Dendritic cell treated with granulocyte-macrophage colony-stimulating factor and Interleukin-4, amounts not matched to agents 40 ng/mL and 50 ng/mL, for 4 days (primary cell): Measurements from ENCODE around the gene SMARCC1.

Source experiments
- H3K27ac Mint-ChIP-seq: one replicate; pipeline ENCODE4 v1.8.0; 2022; ENCODE audit warnings: mild to moderate bottlenecking, mixed read lengths
- H3K27me3 Mint-ChIP-seq: one replicate; pipeline ENCODE4 v1.8.0; 2022; ENCODE audit warnings: mild to moderate bottlenecking, mixed read lengths
- H3K36me3 Mint-ChIP-seq: one replicate; pipeline ENCODE4 v1.8.0; 2022; ENCODE audit warnings: low read depth, mixed read lengths
- H3K4me1 Mint-ChIP-seq: one replicate; pipeline ENCODE4 v1.8.0; 2022; ENCODE audit warnings: low read depth, mixed read lengths
- H3K4me3 Mint-ChIP-seq: one replicate; pipeline ENCODE4 v1.8.0; 2022; ENCODE audit warnings: mild to moderate bottlenecking, moderate library complexity, mixed read lengths
- H3K9me3 Mint-ChIP-seq: one replicate; pipeline ENCODE4 v1.8.0; 2022; ENCODE audit warnings: mixed read lengths
- intact Hi-C: fragments of 100-400 bp; cut with micrococcal nuclease; formaldehyde crosslinking; loops from one replicate; pipeline ENCODE4 v1.15.0; 2022

Gene SMARCC1

DNA sequence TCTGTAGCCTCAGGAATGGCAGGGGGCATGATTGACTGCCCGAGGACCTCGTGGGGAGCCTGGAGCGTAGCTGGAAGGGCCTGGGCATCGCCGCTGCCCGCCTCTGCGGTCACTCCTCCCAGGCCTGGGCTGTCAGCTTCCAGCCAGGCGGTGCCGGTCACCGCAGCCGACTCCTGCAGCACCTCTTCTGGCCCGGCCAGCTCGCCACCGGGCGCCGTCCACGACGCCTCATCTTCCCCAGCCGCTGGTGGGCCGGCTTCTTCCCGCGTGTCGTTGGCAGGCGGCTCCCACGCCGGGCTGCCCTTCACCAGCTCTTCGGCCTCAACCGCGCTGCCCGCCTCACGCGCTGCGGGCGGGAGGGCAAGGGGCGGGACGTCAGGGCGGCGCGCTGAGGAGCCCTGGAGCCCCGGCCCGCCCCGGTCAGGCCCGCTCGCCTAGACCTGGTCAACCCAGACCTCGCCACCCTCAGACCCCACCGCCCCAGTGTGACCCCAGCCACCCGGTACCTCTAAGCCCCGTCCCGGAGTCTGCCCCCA, 204.0 kb downstream of the SMARCC1 start:
- Mint-ChIP-seq H3K27ac (no peak overlapping the region), H3K4me1 (peaks cover 22% of the 10 kb centered on the region), H3K36me3 (no peaks in the 10 kb centered on the region), H3K27me3 (peaks cover 85% of the 10 kb centered on the region), H3K4me3 (peak overlapping the region; percentile 72), H3K9me3 (no peaks in the 10 kb centered on the region)
- intact Hi-C loops, result no loop called here

DNA sequence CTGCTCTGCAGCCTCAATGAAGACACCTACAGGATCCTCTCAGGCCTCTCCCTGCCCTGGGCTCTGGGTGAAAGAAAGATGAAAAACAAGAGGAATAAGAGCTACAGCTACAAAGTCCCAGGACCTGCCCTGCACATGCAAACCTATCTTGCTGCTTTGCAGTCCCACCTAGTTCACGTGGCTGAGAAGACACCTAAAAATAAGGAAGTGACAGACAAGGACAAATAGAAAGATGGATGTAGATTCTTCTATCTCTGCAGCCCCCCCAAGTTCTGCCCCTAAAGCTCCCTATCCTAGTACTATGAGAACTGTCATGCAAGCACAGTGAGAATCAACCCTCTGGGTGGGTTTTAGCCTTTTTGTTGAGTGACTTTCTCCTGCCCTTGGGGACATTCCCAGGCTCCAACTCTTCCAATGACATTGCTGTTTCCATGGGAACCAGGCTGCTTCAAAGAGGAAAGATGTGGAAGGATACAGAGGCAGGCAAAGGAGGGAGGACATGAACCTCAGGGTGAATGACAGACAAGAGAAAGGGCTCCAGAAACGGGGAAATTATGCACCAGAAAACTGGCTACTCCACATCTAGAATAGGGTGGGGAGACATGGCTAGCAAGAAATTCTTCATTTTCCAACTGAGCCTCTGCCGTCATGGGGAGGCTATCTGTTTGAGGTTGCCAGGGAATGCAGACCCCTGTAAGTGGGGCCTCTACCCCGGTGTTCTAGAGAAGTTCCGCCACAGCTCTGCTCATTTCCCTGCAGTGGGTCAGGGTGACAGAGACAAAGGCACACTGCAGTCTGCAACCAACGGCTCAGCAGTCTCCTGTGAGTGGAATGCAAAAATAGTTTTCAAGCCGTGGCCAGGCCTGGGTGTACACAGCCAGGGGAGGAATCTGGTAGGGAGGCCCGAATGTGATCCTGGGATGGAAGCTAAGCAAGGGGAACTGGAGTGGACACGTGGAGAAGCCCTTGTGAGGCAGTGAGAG, 208.2 kb downstream of the SMARCC1 start:
- no peak overlapping the region for H3K4me3 Mint-ChIP-seq
- intact Hi-C loops, result no loop called here

DNA sequence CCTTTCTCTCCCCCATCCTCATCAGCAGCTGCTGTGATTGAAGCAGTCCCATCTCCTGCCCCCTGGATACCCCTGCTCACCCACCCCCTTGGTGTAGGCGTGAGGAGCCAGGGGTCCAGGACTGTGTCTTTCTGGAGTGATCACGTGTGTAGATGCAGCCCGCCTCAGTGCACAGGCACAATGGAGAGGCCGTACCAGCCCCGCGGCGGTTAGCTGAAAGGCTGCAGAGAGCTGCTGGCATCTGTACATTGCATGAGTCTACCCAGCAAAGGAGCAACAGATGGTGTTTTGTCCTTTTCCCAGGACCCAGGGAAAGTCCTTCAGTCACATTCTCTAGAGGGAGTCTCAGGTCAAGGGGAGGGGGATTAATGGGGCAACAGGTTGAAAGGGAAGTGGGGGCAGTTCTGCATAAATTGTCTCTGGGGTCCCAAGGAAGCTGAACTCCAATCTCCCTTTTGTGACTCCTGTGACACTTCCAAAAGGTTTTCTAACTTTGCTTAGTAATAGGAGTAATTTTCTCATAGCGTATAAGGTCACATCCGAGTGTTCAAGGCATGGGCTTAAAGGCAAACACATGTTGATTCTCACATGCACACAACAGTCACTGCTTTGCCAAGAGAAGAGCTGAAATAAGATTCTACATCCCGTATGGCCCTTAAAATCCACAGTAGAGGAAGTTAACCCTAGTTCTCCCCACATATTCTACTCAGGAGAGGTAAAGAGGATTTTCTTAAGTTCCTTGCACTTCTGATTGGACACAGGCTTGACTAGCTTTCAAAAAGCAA, 210.1 kb downstream of the SMARCC1 start:
- H3K9me3 Mint-ChIP-seq, result no peaks in the 10 kb centered on the region
- peaks cover 44% of the 10 kb centered on the region for H3K27me3 Mint-ChIP-seq
- no peak overlapping the region for H3K4me3 Mint-ChIP-seq
- no peak overlapping the region for H3K27ac Mint-ChIP-seq
- H3K4me1 Mint-ChIP-seq, result peaks cover 6% of the 10 kb centered on the region
- no peaks in the 10 kb centered on the region for H3K36me3 Mint-ChIP-seq
- intact Hi-C loops, result no loop called here

More for the DNA sequence above, 208.2 kb downstream of the SMARCC1 start:
- Mint-ChIP-seq H3K27me3 (peaks cover 59% of the 10 kb centered on the region), H3K9me3 (no peaks in the 10 kb centered on the region), H3K4me1 (peaks cover 8% of the 10 kb centered on the region), H3K36me3 (no peaks in the 10 kb centered on the region), H3K27ac (no peak overlapping the region)

GRCh38 chr3:47568901-47569300, 212.8 kb downstream of the SMARCC1 start:
- Mint-ChIP-seq H3K36me3 (no peaks in the 10 kb centered on the region), H3K27ac (no peak overlapping the region), H3K27me3 (peaks cover 22% of the 10 kb centered on the region), H3K4me1 (peaks cover 6% of the 10 kb centered on the region), H3K9me3 (no peaks in the 10 kb centered on the region), H3K4me3 (no peak overlapping the region)
- intact Hi-C loops, result no loop called here

DNA sequence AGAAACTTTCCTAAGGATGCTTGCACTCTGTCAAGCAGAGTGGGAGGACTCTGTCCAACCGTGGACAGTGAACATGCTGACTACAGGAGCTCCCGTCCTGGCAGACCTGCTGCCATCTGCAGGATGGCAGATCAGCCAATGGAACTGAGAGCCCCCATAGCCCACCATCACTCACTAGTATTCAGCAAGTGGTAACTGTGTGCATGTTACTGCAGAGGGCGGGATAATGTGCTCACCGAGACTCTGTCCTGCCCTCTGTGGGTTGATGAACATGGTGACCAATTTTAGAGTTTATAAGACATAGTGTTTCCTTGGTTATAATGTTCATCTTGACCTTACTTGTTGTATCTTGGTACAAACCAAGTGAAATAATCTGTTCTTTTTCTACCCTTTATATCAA, 214.5 kb downstream of the SMARCC1 start:
- intact Hi-C loops, result no loop called here
- H3K4me3 Mint-ChIP-seq, result no peak overlapping the region

DNA sequence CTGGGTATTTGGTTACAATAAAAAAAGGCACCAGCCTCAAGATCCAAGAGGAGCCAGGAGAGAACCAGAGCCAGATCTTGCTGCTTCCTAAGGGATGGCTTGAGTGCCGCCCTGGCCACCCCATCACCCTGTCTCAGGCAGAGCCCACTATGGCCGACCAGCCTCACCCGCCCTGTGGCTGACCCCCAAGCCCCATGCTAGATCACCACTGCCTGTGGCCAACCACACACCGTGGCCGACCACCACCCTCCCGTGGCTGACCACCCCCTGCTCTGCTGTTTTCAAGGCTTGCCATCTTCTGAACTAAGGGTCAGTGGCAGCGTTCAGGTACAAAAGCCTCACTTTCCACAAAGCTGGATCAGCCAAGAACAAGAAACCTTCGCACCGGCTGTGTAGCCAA, 215.0 kb downstream of the SMARCC1 start:
- H3K36me3 Mint-ChIP-seq, result no peaks in the 10 kb centered on the region
- peaks cover 4% of the 10 kb centered on the region for H3K27me3 Mint-ChIP-seq
- no peak overlapping the region for H3K27ac Mint-ChIP-seq
- intact Hi-C loops, result no loop called here
- no peaks in the 10 kb centered on the region for H3K9me3 Mint-ChIP-seq
- H3K4me3 Mint-ChIP-seq, result no peak overlapping the region
- peaks cover 6% of the 10 kb centered on the region for H3K4me1 Mint-ChIP-seq

More for the DNA sequence above, 214.5 kb downstream of the SMARCC1 start:
- H3K27me3 Mint-ChIP-seq, result peaks cover 7% of the 10 kb centered on the region
- no peaks in the 10 kb centered on the region for H3K36me3 Mint-ChIP-seq
- no peaks in the 10 kb centered on the region for H3K9me3 Mint-ChIP-seq
- H3K27ac Mint-ChIP-seq, result no peak overlapping the region
- peaks cover 6% of the 10 kb centered on the region for H3K4me1 Mint-ChIP-seq

DNA sequence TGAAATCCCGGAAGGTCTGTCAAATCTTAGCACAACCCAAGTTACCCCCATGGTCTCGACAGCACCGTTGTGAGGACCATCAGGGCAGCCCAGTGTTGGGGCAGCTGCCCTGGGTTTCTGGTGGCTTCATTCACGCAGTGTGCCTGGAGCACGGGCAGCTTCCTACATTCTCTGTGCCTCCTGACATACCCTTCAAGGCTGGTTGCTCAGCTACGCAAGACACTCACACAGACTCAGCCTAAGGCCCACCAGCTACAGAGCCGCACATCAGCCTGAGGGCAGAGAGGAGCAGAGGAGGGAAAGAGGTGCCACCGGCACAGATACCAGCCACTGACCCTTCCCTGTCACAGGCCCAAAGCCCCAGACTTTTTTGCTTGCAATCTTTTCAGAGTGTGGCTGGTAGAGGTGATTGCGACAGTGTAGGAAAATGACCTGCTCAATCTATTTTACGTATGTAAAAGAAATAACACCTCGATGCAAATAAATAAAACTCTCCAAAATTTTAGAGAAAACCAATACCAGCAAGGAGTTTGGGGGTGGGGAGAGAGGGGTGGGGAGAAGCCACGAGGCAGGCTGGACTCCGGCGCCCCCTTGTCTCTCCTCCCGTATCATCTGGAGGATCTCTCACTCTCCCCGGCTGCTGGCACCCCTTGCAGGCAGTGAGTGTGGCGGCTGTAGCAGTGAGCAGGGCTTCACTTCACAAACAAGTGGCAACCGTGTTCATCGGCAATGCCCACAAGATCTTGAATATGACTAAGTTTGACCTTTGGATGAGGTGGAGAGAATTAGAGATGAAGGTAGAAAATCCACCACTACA, 215.8 kb downstream of the SMARCC1 start:
- Mint-ChIP-seq H3K36me3 (no peaks in the 10 kb centered on the region), H3K4me1 (peaks cover 6% of the 10 kb centered on the region), H3K9me3 (no peaks in the 10 kb centered on the region), H3K27me3 (no peaks in the 10 kb centered on the region), H3K4me3 (no peak overlapping the region), H3K27ac (no peak overlapping the region)
- intact Hi-C loops, result no loop called here

- intact Hi-C loops, result no loop called here
- Mint-ChIP-seq H3K4me1 (no peaks in the 10 kb centered on the region), H3K9me3 (no peaks in the 10 kb centered on the region), H3K27ac (no peak overlapping the region), H3K4me3 (no peak overlapping the region), H3K36me3 (no peaks in the 10 kb centered on the region), H3K27me3 (peaks cover 3% of the 10 kb centered on the region)
These were observed 225.3 kb downstream of the SMARCC1 start for GRCh38 chr3:47556351-47556750.

DNA sequence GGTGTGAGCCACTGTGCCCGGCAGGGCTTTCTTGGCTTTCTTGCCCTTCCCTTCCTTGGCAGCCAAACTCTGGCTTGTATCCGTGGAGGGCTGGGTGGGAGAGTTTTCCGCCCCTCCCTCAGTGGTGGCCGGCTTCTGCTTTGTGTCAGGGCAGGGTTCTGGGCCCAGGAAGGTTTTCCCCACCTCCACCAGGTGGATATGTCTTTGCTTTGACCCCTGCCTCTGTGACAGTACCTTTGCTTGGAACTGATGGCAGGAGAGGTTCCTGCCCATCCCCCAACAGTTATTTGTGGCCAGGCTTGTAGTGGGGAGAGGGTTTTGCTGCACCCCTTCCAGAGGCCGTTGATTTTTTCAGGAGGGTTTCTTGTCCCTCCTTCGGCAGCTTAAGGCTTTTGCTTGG, 227.4 kb downstream of the SMARCC1 start:
- intact Hi-C loops, result no loop called here
- Mint-ChIP-seq H3K36me3 (no peaks in the 10 kb centered on the region), H3K27me3 (peaks cover 3% of the 10 kb centered on the region), H3K27ac (no peak overlapping the region), H3K4me1 (peaks cover 5% of the 10 kb centered on the region), H3K4me3 (no peak overlapping the region), H3K9me3 (no peaks in the 10 kb centered on the region)

DNA sequence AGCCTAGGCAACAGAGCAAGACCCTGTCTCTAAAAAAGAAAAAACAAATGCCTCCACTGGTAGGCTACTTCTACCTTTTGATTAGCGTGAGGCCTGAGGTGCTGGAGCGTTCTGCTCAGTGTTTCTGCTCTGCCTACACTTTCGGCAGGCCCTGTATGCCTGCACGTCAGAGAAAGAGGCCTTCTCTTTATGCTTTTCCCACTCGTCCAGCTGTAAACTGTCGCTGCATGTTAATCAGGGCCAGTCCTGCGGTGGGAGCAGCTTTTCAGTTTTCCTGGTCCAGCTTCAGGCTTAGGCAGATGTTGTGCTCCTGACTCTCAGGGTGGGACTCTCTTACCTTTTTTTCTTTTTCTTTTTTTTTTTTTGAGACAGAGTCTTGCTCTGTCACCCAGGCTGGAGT, 228.3 kb downstream of the SMARCC1 start:
- Mint-ChIP-seq H3K27me3 (peaks cover 6% of the 10 kb centered on the region), H3K27ac (no peak overlapping the region)
- intact Hi-C loops, result no loop called here

GRCh38 chr3:47542471-47543173, 239.1 kb downstream of the SMARCC1 start:
- H3K36me3 Mint-ChIP-seq, result no peaks in the 10 kb centered on the region
- intact Hi-C loops, result no loop called here
- H3K9me3 Mint-ChIP-seq, result no peaks in the 10 kb centered on the region
- peaks cover 5% of the 10 kb centered on the region for H3K27me3 Mint-ChIP-seq
- no peak overlapping the region for H3K4me3 Mint-ChIP-seq
- no peaks in the 10 kb centered on the region for H3K4me1 Mint-ChIP-seq
- no peak overlapping the region for H3K27ac Mint-ChIP-seq

More for the DNA sequence above, 228.3 kb downstream of the SMARCC1 start:
- Mint-ChIP-seq H3K4me3 (no peak overlapping the region), H3K9me3 (no peaks in the 10 kb centered on the region), H3K4me1 (peaks cover 5% of the 10 kb centered on the region), H3K36me3 (no peaks in the 10 kb centered on the region)

GRCh38 chr3:47541583-47542108, 240.0 kb downstream of the SMARCC1 start:
- intact Hi-C loops, result no loop called here
- Mint-ChIP-seq H3K4me3 (no peak overlapping the region), H3K27me3 (peaks cover 3% of the 10 kb centered on the region), H3K27ac (no peak overlapping the region), H3K4me1 (no peaks in the 10 kb centered on the region), H3K36me3 (no peaks in the 10 kb centered on the region), H3K9me3 (no peaks in the 10 kb centered on the region)

DNA sequence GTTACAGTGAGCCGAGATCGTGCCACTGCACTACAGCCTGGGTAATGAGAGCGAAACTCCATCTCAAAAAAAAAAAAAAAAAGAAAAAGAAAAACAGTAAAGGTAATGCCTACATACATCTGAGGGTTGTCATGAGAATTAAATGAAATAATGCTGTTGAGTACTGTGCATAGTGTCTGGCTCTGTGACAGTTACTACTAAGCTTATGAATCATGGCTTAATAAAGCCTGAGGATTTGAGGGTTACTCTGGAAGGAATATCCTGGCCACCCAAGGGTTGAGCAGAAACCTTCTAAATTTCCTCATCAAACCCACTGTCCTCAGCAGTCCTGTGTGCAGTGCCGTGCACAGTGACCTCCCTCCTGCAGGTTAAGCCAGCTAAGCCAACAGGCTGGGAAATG, 241.4 kb downstream of the SMARCC1 start:
- no peak overlapping the region for H3K27ac Mint-ChIP-seq
- no peaks in the 10 kb centered on the region for H3K9me3 Mint-ChIP-seq
- H3K27me3 Mint-ChIP-seq, result peaks cover 3% of the 10 kb centered on the region
- peaks cover 5% of the 10 kb centered on the region for H3K4me1 Mint-ChIP-seq
- H3K36me3 Mint-ChIP-seq, result no peaks in the 10 kb centered on the region
- intact Hi-C loops, result no loop called here
- H3K4me3 Mint-ChIP-seq, result no peak overlapping the region
